ENCODE measurements around the gene DCANP1. TPM values are rescaled to one million over a fixed set of nuclear protein-coding genes. Genes with fewer than 3 reads are reported as not detected.

Gene DCANP1
- total RNA-seq, 1 experiment from 2014 or later = not detected

GRCh38 chr5:135471726-135472125 lies 24.6 kb upstream of the DCANP1 start:
- Mint-ChIP-seq H3K27me3 (ENCODE audit: insufficient read depth, unreplicated experiment) (peaks cover 6% of the 10 kb centered on the region), H3K27ac (ENCODE audit: unreplicated experiment) (no peak overlapping the region), H3K9me3 (ENCODE audit: unreplicated experiment) (no peaks in the 10 kb centered on the region), H3K36me3 (ENCODE audit: insufficient read depth, unreplicated experiment) (no peaks in the 10 kb centered on the region), H3K4me3 (ENCODE audit: unreplicated experiment) (no peak overlapping the region), H3K4me1 (ENCODE audit: low read depth, unreplicated experiment) (no peaks in the 10 kb centered on the region)
- CTCF ChIA-PET = no interaction called here
- H3K27me3 ChIP-seq (replicated peaks; ENCODE audit: control insufficient read depth, insufficient read depth, low read length) = no peaks in the 10 kb centered on the region; the same call in 1 of the 2 replicates
- no peaks in the 10 kb centered on the region for H3K9me3 ChIP-seq
- H3K4me3 ChIP-seq (ENCODE audit: low read depth, low read length) = no peak overlapping the region
- TF ChIP-seq, protein P1, sequence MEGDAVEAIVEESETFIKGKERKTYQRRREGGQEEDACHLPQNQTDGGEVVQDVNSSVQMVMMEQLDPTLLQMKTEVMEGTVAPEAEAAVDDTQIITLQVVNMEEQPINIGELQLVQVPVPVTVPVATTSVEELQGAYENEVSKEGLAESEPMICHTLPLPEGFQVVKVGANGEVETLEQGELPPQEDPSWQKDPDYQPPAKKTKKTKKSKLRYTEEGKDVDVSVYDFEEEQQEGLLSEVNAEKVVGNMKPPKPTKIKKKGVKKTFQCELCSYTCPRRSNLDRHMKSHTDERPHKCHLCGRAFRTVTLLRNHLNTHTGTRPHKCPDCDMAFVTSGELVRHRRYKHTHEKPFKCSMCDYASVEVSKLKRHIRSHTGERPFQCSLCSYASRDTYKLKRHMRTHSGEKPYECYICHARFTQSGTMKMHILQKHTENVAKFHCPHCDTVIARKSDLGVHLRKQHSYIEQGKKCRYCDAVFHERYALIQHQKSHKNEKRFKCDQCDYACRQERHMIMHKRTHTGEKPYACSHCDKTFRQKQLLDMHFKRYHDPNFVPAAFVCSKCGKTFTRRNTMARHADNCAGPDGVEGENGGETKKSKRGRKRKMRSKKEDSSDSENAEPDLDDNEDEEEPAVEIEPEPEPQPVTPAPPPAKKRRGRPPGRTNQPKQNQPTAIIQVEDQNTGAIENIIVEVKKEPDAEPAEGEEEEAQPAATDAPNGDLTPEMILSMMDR (IDR thresholded peaks at IDR 0.05; ENCODE audit: insufficient read depth in 1 of 2, low read depth in 1 of 2, low read length in 1 of 2, severe bottlenecking in 1 of 2, unreplicated experiment in 1 of 2) = no peak
- POLR2A ChIA-PET = no interaction called here
- peak in 1 of 2 experiments; percentile 11 for DNase-seq
- H3K36me3 ChIP-seq (ENCODE audit: control insufficient read depth, insufficient read depth, low read length) = no peaks in the 10 kb centered on the region
- intact Hi-C loops (cut with micrococcal nuclease; ENCODE audit: unreplicated experiment) = no loop called here
- no TSS peak for BruUV-seq (replicated peaks)
- peaks cover 9% of the 10 kb centered on the region; the same call in 1 of the 2 replicates for H3K4me1 ChIP-seq

DNA sequence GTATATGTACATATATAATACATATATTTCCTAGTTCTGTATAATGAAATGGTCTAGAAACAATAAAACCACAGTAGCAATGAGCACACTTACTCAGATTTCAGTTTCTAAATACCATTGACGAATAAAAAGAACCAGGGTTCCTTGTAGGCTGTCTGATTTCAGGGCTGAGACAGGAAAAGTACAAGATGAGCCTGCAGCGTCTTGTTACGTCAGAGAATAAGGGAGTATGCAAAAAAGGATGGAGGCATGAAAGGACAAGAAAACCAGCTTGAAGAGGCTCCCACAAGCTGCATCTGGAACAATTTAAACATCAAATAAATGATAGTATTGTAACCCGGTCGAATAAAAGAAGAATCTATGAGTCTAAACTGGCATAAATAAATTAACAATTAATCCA lies 22.8 kb upstream of the DCANP1 start:
- ChIA-PET CTCF (interaction anchor here (10.6 kb wide), 1 partner anchor 81 kb away, joined by 311 read pairs; no protein-coding TSS in a partner anchor), POLR2A (interaction anchor here (0.7 kb wide), 1 partner anchor 97 kb away, joined by 3 read pairs; no protein-coding TSS in a partner anchor)
- Histone ChIP-seq H3K36me3 (ENCODE audit: control insufficient read depth, insufficient read depth, low read length) (no peaks in the 10 kb centered on the region), H3K4me3 (ENCODE audit: low read depth, low read length) (no peak overlapping the region), H3K27me3 (replicated peaks; ENCODE audit: control insufficient read depth, insufficient read depth, low read length) (peaks cover 1% of the 10 kb centered on the region), H3K4me1 (peaks cover 9% of the 10 kb centered on the region), H3K9me3 (no peaks in the 10 kb centered on the region)
- H3K27me3 Mint-ChIP-seq (ENCODE audit: insufficient read depth, unreplicated experiment) = peaks cover 11% of the 10 kb centered on the region
- BruUV-seq (replicated peaks) = no TSS peak
- TF ChIP-seq, protein P1 (IDR thresholded peaks at IDR 0.05; ENCODE audit: insufficient read depth in 1 of 2, low read depth in 1 of 2, low read length in 1 of 2, severe bottlenecking in 1 of 2, unreplicated experiment in 1 of 2) = no peak
- peaks cover 6% of the 10 kb centered on the region for H3K4me1 Mint-ChIP-seq (ENCODE audit: low read depth, unreplicated experiment)
- DNase-seq = no peak
- H3K4me3 Mint-ChIP-seq (ENCODE audit: unreplicated experiment) = no peak overlapping the region
- intact Hi-C loops (cut with micrococcal nuclease; ENCODE audit: unreplicated experiment) = no loop called here
- no peaks in the 10 kb centered on the region for H3K36me3 Mint-ChIP-seq (ENCODE audit: insufficient read depth, unreplicated experiment)
- no peak overlapping the region for H3K27ac Mint-ChIP-seq (ENCODE audit: unreplicated experiment)
- H3K9me3 Mint-ChIP-seq (ENCODE audit: unreplicated experiment) = no peaks in the 10 kb centered on the region

GRCh38 chr5:135468541-135468940 lies 21.4 kb upstream of the DCANP1 start:
- H3K27me3 Mint-ChIP-seq (ENCODE audit: insufficient read depth, unreplicated experiment) = peaks cover 16% of the 10 kb centered on the region
- no peak overlapping the region for H3K4me3 Mint-ChIP-seq (ENCODE audit: unreplicated experiment)
- no peaks in the 10 kb centered on the region for H3K36me3 ChIP-seq (ENCODE audit: control insufficient read depth, insufficient read depth, low read length)
- no peak for DNase-seq
- peaks cover 2% of the 10 kb centered on the region for H3K4me1 ChIP-seq
- peaks cover 1% of the 10 kb centered on the region for H3K27me3 ChIP-seq (replicated peaks; ENCODE audit: control insufficient read depth, insufficient read depth, low read length)
- H3K4me1 Mint-ChIP-seq (ENCODE audit: low read depth, unreplicated experiment) = peaks cover 6% of the 10 kb centered on the region
- H3K9me3 ChIP-seq = no peaks in the 10 kb centered on the region
- no peak overlapping the region for H3K27ac Mint-ChIP-seq (ENCODE audit: unreplicated experiment)
- H3K36me3 Mint-ChIP-seq (ENCODE audit: insufficient read depth, unreplicated experiment) = no peaks in the 10 kb centered on the region
- no peaks in the 10 kb centered on the region for H3K9me3 Mint-ChIP-seq (ENCODE audit: unreplicated experiment)
- intact Hi-C loops (cut with micrococcal nuclease; ENCODE audit: unreplicated experiment) = no loop called here
- no peak overlapping the region for H3K4me3 ChIP-seq (ENCODE audit: low read depth, low read length)
- POLR2A ChIA-PET = no interaction called here
- CTCF ChIA-PET = interaction anchor here (10.6 kb wide), 1 partner anchor 83 kb away, joined by 311 read pairs; no protein-coding TSS in a partner anchor
- TF ChIP-seq, protein P1 (IDR thresholded peaks at IDR 0.05; ENCODE audit: insufficient read depth in 1 of 2, low read depth in 1 of 2, low read length in 1 of 2, severe bottlenecking in 1 of 2, unreplicated experiment in 1 of 2) = no peak
- BruUV-seq (replicated peaks) = no TSS peak
